Glomerular visceral epithelial cell (primary cell): ENCODE measurements around the gene PRDM15.
A peak's percentile ranks its signal among the peaks of the same experiment; 100 is the strongest.

Source experiments
- DNase-seq: peaks from one replicate; pipeline ENCODE4 v3.0.0-alpha.2; 2016; ENCODE audit errors: extremely low spot score

The PRDM15 gene

GRCh38 chr21:41825216-41825615 is 53.9 kb downstream of the PRDM15 start:
- DNase-seq = no peak

DNA sequence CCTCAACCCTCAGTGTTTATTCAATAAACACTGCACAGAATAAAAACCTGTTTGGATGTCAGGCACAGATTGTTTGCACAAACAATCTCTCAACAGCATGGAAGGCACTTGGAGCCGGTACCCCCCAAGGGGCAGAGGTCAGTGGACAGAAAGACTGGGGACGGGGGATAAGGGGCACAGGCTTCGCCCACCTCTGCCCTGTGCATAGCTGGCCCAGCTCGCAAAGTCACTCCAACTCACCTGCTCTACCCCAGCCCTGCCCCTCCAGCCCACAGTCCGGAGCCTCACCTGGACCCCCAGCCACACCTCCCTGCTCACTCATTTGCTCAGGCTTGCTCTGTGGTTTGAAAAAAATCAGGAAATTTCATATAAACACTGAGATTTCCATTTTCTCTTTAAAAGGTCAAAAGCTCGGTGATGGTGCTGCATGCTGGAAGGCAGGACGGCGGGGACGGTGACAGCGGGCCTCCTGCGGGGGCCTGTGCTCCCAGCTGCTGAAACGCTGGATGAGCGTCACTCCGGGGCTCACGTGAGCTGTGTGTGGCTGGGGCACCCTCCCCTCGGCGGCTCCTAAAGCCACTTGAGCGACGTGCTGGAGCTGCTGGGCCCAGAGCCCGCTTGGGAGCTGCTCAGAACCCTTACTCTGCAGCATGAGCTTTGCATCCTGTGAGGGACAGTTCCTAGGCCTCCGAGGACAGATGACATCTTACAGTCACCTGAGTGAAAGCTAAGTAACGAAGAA is 54.5 kb downstream of the PRDM15 start:
- DNase-seq = no peak

- DNase-seq = no peak
Observed at GRCh38 chr21:41823906-41824305, 55.2 kb downstream of the PRDM15 start.

DNA sequence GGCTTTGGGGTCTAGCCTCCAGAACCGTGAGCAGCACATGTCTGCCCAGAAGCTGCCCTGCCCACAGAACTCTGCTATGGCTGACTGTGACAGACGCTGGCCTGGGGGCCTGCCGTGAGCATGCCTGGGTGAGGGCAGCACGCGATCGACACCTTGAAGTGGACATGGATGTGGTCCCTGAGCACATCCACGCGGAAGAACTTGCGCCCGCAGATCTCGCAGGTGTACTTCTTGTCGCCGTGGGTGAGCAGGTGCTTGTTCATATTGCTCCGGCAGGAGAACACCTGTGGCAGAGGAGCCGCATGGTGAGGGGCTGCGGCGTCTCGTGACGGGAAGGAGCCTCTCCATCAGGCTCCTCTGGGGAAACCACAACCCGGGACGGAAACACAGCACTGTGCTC is 56.0 kb downstream of the PRDM15 start:
- no peak for DNase-seq

- DNase-seq = no peak
Observed at GRCh38 chr21:41821756-41822431, 57.2 kb downstream of the PRDM15 start.

DNA sequence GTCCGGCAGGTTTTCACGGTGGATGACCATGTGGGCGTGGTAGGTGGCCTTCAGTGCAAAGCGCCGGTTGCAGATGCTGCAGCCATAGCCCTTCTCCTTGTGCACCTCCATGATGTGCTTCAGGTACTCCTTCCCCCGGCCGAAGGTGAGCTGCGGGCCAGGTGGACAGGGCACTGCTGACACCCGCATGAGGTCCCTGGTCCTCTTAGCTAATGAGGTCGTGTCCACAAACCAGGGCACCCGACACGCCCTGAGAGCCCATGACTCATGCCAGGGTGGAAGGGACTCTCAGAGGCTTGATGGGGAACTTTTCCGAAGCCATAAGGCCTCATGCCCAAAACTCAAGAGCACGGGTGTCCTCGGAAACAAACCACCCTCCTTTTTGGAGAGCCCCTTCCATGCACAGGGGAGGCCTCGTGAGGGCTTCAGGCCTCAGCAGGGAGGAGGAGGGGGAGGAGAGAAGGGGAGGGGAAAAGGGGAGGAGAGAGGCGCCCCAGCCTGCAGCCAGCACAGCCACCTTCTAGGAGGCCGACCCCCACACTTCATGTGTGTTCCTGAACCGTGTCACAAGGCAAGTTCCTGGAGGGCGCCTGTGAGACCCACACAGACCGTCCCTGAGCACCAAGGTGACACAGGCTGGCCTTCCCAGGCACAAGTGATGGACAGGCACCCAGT is 57.9 kb downstream of the PRDM15 start:
- DNase-seq = no peak

- DNase-seq = no peak
Observed at GRCh38 chr21:41820384-41821080, 58.6 kb downstream of the PRDM15 start.

DNA sequence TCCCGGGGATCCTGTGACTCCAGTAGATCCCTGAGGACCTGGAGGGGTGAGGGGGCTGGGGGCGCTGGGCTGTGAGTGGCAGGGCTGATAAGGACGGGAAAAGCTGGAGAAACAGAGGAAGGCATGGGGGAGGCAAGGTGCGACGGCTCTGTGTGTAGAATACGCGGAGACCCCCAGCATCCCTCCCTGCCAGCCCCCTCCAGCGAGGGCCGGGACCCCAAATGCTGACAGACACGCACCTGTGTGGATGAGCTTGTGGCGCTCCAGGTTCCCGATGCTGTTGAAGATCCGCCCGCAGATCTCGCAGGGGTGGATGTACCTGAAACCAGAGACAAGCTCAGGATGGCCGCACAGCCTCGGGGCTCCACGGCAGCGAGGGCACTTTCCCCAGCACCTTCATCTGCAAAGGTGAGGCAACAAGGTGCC is 59.3 kb downstream of the PRDM15 start:
- no peak for DNase-seq

DNA sequence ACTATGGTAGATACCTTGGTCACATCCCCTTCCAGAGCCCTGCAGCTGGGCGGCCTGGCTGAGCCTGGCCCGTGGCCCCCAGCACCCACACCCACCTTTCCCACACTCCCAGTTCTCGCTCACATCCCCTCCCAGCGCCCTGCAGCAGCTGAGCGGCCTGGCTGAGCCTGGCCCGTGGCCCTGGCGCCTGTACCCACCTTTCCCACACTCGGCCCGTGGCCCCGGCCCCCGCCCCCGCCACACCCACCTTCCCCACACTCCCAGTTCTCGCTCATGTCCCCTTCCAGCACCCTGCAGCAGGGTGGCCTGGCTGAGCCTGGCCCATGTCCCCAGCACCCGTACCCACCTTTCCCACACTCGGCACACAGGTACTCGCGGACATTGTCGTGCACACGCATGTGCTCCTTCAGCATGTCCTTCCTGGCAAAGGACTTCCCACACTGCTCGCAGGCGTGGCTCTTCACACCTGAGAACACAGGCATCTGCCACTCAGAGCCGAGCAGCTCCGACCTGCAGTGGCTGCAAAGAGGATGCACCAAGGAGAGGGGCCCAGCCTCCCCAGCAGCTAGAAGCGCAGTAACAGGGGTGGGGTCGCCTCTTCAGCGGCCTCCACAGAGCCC is 59.8 kb downstream of the PRDM15 start:
- DNase-seq = no peak

- no peak for DNase-seq
Observed at GRCh38 chr21:41817877-41818855, 61.0 kb downstream of the PRDM15 start.

DNA sequence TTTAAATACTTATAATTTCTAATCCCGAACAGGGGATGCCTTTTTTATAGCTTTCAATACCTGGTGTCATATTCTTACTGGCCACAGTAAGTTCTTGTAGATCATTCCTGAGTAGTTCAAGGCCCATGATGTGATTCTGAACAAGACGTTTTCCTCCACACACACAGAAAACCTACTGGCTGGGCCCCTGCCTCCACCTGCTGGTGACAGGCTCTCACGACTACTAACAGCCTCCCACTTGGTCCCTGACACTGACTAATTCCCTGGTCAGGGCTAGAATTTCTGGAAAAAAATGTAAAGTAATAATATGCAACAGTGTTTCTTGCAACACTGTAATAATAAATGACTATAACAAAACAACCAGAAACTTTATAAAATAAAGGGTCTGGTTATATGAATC is 61.9 kb downstream of the PRDM15 start:
- DNase-seq = peak; percentile 67

- DNase-seq = peak; percentile 55
Observed at GRCh38 chr21:41816583-41817165, 62.5 kb downstream of the PRDM15 start.

GRCh38 chr21:41815652-41816582 is 63.2 kb downstream of the PRDM15 start:
- DNase-seq = no peak

DNA sequence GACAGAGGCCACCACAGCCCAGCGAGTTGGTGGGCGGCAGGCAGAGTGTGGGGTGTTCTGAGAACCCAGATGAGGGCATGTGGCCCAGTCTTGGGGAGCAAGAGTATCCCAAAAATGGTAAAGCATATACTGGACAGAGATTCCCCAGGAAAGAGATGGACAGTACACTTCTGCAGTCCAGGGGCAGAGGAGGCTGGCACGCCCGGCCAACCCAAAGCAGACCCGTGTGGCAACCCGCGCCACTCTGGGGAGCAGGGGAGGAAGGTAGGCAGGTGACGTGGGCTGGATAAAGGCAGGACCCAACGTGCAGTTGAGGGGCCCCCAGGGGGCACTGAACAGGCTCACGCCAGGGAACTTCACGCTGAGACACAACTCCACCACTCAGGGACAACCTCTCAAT is 65.9 kb downstream of the PRDM15 start:
- no peak for DNase-seq

DNA sequence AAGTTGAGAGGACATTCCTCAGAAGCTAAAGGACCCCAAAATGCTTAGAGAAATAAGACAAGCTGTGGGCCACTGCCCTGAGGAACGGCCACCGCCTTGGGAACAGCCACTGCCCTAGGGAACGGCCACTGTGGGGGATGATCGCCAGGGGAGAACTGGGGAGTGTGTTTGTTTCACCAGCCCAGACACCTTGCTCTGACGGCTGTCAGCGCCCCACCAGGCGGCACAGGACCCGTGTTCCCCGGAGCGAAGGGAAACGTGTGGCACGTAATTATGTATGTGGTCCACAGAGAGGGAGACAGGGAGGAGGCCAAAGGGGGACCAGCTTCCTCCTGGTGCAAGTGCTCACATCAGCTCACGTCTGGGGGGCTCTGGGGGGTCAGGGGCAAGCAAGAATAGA is 66.5 kb downstream of the PRDM15 start:
- DNase-seq = no peak

DNA sequence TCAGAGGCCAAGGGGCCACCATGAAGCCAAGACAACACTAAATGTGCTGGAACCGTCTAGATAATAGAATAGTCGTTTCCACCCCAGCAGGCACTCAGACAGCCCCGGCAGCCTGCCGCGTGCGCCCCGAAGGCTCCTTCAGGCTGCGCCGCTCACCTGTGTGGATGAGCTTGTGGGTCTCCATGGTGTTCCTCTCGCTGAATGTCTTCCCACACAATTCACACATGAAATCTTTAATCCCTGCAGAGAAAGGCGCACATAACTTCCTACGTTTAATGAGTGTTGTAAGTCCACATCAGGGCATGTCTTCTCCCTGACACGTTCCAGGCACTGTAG is 68.6 kb downstream of the PRDM15 start:
- no peak for DNase-seq

DNA sequence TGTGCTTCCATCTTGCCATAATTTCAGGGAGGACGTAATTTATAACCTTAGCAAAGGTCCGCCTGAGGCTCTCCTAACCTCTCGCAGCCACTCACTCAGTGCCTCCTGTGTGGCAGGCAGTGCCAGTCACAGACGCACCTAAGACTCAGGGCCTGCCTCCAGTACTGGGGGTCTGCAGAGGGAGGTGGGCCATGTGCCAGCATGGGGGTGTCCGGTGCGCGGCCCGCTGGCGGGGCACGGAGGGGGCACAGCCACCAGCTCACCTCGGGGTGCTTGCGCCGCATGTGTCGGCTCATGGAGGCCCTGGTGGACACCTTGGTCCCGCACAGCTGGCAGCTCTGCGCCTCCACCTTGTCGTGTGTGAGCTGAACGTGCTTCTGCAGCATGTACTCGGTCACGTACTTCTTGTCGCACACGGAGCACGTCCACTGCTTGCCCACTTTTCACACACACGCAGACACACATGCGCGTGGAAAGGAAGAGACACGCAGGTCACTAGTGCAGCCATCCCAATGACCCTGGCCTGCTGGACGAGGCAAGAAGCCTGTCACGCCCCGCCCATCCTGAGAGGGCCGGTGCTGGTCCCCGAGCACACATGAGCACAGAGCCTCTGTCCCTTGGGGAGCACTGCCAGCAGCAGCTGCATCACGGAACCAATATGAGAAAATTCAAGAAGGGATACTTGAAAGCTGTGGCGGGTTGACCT is 69.1 kb downstream of the PRDM15 start:
- DNase-seq = no peak

GRCh38 chr21:41808846-41809245 is 70.3 kb downstream of the PRDM15 start:
- no peak for DNase-seq

DNA sequence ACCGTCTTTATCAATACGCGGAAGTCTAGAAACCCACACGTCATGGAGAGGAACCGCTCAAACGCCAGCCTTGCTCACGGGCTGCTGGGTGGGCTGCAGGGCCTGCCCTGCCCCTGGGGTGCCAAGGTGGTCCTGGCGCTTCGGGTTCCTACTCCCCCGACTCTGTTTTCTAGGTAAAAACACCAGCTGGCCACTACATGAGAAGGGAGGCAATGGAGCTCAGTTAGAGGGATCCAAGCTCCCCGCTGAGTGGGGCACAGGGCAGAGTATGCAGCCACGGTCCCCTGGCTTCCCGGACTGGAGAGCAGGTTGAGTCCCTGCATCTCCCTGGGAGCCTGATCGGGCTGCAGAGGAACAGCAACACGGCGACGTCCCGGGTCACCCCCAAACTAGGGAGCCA is 71.0 kb downstream of the PRDM15 start:
- no peak for DNase-seq
